Measurements from ENCODE around the gene FGF18.
"Not testable (repeated sequence)": the region's sequence is repeated elsewhere in the genome, so short reads cannot be mapped to it uniquely, and the experiment has no call there.

The FGF18 gene, protein sequence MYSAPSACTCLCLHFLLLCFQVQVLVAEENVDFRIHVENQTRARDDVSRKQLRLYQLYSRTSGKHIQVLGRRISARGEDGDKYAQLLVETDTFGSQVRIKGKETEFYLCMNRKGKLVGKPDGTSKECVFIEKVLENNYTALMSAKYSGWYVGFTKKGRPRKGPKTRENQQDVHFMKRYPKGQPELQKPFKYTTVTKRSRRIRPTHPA

DNA sequence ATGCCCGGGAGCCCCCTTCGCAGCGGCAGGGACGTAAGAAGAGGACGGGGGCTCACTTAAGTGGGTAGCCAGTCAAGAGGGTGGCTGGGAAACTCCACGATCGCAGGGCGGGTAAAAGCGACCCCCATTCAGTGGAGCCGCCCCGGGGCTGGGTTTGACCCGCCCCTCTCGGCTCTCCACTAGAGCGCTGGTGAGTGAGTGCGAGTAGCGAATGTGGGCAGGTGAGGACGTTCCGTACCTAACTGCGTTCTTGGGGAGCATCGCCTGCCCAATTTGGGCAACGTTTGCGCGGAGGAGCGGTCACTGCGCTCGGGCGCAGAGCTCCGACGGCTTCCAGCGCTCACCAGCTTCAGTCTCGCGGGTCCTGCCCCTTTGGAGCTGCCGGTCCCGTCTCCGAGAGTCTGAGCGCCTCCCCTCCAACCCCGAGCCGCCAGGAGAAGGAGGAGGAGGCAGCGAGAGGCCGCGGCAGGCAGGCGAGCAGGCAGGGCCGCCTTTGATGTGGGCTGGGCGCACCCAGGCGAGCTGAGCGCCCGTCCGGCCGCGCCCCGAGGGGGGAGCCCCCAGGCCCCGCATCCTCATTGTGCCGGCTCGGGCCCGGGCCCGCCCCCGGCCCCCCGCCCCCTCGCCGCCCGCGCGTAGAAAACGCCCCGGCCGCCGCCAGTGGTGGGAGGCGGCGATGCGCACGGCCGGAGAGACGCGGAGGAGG, at the start of gene FGF18:
FGF18 (plus strand) TSS at position 666 of the 706 bp plus-strand sequence. CDS start 553 bp downstream, outside the sequence.
- DNase-seq: peak; percentile 32

DNA sequence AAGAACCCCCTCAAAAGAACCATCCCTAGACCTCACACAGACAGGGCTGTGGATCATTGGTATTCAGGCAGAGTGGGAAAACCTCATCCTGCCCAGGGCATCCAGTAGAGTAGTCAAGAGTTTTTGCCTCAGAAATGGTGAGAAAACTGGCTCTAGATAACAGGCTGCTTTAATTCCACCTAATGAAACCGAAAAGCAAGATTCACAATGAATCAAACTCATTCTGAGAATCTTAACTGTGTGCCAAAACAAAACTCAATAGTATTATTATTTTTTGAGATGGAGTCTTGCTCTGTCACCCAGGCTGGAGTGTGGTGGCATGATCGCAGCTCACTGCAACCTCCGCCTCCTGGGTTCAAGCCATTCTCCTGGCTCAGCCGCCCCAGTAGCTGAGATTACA, 49.5 kb upstream of the FGF18 start:
- DNase-seq: no peak

DNA sequence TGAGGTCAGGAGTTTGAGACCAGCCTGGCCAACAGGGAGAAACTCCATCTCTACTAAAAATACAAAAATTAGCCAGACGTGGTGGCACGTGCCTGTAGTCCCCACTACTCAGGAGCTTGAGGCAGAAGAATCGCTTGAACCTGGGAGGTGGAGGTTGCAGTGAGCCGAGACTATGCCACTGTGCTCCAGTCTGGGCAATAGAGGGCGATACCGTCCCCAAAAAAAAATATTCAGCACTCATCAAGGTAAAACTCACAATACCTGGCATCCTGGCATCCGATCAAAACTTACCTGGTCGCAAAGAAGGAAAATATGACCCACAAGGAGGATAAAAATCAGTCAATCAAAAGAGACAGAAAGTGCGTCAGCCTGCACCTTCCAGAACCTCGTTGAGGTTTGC, 48.6 kb upstream of the FGF18 start:
- not testable (repeated sequence) for DNase-seq

DNA sequence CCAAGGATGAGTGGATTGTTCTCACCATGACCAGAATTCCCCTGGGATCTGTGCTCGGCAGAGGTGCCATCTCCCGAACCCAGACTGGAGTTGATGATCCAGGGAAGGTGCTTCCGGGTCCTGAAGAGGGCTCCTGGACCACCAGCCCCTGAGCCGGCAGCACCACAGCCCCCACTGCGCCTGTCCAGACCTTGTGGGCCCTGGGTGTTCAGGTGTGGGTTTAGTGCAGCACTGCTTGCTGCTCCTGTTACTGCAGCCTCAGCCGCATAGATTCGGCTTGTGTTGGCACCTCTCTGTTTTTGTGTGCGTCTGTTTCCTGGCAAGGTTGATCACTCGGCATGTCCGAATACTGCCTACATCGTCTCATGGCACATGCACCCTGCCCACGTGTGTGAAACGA, 48.1 kb upstream of the FGF18 start:
- no peak for DNase-seq

DNA sequence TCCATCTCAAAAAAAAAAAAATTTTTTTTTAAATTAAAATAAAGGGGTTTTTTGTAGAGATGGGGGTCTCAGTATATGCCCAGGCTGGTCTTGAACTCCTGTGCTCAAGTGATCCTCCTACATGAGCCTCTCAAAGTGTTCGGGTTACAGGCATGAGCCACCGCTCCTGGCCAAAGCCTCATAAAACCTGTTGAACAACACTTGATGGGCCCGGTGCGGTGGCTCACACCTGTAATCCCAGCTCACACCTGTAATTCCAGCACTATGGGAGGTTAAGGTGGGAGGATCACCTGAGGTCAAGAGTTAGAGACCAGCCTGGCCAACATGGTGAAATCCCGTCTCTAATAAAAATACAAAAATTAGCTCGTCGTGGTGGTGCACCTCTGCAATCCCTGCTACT, 39.5 kb upstream of the FGF18 start:
- no peak for DNase-seq

DNA sequence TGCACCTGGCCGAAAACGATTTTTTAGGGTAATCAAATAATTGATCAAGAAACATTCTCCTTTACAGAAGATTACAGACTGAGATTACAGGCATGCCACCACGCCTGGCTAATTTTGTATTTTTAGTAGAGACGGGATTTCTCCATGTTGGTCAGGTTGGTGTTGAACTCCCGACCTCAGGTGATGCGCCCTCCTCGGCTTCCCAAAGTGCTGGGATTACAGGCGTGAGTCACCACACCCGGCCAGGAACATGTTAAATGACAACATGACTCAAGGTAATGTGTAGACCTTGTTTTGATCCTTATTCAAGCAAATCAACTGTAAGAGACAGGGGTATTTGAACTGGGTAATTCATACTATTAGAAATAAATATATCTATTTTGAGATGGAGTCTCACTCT, 35.0 kb upstream of the FGF18 start:
- DNase-seq: not testable (repeated sequence)

DNA sequence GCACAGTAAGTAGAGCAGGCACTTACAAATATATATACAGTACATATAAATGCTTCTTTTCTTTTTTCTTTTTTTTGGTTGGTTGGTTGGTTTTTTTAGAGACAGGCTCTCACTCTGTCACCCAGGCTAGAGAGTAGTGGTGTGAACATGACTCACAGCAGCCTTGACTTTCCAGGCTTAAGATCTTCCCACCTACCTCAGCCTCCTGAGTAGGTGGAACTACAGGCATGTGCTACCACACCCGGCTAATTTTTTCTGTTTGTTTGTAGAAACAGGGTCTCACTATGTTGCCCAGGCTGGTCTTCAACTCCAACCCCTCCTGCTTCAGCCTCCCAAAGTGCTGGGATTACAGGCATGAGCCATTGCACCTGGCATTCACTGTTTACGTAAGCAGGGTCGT, 34.4 kb upstream of the FGF18 start:
- DNase-seq: not testable (repeated sequence)

DNA sequence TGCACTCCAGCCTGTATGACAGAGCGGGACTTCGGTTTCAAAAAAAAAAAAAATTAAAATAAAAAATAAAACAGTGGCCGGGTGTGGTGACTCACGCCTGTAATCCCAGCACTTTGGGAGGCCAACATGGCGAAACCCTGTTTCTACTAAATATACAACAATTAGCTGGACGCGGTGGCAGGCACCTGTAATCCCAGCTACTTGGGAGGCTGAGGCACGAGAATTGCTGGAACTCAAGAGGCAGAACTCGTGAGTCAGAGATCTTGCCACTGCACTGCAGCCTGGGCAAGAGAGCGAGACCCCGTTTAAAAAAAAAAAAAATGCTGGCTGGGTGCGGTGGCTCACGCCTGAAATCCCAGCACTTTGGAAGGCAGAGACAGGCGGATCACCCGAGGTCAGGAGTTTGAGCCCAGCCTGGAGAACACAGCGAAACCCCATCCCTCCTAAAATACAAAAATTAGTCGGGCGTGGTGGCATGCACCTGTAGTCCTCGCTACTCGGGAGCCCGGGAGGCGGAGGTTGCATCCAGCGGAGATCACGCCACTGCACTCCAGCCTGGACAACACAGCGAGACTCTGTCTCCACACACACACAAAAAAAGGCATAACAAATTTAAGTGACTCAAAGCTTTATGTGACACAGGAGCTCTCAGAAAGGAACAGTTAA, 33.3 kb upstream of the FGF18 start:
- DNase-seq: no peak

DNA sequence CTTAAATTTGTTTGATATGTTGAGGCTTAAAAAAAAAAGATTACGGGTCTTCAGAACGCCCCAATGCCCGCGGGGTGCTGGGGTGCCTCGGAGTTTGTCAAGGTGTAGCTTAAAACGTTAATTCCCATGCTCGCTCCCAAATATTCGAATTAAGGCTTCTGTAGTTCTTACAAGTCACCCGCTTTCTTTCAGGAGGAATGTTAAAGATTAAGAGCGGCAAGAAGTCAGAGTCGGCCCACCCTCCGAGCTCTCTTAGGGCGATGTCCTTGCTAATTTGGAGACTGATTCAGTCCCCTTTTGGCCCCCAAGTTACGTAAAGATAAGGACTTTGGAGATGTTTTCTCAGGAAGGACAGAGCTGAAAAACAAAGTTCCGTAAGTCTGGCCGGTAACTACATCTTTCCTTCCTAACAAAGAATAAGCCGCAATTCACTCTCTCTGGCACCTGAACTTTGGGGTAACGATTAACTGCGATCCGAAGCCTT, 32.5 kb upstream of the FGF18 start:
- no peak for DNase-seq

DNA sequence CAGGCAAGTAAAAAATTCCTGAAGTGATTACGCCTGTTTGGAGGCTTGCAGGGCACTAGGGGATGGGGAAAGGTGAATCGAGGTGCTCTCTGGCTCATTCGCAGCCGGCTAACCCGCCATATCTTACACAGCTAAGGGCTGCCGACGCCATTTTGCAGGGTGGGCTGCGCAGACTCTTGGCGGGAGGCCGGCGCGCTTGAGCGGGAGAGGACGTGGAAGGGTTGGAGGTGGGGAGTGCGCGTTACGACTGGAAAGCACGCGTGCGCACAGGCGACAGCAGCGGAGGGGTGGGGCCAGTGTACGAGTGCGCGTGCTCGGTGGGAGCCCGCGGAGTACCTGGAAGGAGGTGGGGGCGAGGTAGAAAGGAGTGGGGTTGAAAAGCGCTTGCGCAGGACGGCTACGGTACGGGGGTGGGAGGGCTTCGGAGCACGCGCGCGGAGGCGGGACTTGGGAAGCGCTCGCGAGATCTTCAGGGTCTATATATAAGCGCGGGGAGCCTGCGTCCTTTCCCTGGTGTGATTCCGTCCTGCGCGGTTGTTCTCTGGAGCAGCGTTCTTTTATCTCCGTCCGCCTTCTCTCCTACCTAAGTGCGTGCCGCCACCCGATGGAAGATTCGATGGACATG, 32.0 kb upstream of the FGF18 start, which contains the start of gene NPM1:
NPM1 (plus strand) TSS at position 505 of the 625 bp plus-strand sequence; CDS start at position 605, 100 bp downstream.
- DNase-seq: peak; percentile 91

DNA sequence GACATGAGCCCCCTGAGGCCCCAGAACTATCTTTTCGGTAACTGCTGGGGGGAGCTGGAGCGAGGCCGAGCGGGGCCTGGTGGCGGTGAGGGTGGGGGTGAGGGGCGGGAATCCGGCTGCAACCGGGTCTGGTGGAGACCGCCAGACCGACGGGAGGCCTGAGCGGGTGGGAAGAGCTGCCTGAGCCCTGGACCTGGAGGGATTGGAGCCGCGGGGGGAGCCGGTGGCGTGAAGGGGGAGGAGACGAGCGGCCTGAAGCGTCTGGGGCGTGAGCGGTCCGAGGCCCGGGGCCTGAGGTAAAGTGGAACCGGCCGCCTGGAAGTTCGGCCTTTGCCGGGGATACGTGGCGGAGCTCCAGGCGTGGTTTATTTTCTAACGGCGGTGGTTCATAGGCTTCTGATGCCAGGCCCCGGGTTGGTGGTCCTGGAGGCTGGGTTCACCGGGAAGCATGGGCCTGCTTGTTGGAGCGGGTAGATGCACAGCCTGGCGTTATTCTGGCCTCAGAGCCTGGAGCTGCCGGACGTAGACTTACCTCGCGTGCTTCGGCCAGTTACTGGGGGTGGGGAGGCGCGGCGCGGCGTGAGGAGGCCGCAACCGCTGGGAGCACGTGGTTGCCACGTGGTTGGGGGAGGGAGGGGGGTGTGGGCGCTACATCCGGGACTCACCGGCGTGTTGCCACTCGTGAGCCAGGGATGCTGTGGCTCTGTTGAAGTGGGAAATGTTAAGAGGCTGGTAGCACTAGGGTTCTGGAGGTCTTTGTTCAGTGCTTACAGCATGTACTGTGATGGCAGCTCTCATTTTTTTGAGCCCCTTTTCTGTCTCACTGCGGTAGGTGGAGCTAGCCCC, 31.3 kb upstream of the FGF18 start:
- DNase-seq: no peak

DNA sequence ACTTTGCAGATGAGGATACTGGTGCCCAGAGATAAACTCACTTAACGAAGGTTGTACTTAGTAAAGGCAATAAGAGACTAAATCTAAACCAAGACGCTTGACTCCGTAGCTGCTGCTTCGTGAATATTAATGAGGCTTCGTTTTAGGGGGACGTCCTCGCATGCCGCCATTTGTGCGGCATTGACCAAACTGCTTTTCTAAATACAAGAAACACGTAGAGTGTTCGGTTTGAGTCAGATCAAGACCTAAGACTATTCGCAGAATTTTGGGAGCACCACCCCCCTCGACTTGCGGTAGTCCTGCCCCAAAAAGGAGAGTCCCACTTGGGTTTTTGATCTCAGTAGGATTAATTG, 30.7 kb upstream of the FGF18 start:
- DNase-seq: no peak

DNA sequence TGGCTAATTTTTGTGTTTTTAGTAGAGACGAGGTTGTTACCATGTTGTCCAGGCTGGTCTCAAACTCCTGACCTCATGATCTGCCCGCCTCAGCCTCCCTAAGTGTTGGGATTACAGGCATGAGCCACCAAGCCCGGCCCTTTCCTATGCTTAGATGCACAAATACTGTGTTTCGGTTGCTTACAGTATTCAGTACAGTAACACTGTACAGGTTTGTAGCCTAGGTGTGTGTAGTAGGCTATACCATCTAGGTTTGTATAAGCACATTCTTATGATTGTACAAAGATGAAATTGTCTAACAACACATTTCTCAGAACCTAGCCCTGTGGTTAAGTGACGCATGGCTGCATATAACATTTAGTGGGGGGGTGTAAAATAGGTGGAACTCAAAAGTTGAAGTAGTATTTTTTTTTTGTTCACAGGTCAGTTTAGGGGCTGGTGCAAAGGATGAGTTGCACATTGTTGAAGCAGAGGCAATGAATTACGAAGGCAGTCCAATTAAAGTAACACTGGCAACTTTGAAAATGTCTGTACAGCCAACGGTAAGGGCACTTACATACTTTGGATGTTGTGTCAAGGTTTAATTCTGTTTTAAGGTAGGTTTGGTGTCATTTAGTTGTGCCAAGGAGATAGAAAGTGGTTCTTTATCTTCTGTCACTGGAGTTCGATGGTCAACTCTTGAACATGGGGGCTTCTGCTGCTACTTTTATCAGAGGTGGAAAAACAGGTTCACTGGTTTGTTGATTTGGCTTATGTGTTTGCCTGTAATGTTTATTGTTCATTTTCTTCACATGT, 28.4 kb upstream of the FGF18 start:
- DNase-seq: no peak

DNA sequence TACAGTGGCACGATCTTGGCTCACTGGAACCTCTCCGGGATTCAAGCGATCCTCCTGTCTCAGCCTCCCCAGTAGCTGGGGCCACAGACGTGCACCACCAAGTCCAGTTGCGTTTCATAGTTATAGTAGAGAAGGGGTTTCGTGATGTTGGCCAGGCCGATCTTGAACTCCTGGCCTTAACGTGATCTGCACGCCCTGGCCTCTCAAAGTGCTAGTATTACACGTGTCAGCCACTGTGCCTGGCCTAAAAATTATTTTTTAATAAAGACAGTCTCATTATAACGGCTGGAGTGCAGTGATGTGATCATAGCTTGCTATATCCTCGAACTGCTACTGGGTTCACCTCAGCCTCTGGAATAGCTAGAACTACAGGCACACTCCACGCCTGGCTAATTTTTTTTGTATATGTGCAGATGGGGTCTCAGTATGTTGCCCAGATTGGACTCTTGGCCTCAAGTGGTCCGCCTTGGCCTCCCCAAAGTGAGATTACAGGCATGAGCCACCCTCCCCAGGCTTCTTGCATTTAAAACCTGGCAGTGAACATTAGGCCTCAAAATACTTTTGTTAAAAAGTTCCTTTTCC, 27.4 kb upstream of the FGF18 start:
- no peak for DNase-seq

DNA sequence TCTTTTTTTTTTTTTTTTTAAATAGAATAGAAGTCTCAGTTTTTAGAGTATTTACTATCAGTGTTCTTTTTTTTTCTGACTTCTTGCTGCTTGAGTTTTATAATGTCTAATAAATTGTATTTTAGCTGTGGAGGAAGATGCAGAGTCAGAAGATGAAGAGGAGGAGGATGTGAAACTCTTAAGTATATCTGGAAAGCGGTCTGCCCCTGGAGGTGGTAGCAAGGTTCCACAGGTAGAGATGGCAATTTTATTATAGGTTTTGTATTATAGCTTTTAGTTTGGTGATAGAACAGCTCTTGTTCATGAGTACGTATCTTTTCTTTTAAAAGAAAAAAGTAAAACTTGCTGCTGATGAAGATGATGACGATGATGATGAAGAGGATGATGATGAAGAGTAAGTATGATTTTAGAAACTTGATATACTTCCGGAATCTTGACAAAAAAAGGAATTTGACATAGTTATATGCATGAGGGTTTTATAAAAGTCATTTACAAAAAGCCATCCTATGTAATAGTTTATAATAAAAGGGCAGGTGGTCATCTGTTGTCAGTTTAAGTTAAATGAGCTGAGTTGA, 26.8 kb upstream of the FGF18 start:
- no peak for DNase-seq

DNA sequence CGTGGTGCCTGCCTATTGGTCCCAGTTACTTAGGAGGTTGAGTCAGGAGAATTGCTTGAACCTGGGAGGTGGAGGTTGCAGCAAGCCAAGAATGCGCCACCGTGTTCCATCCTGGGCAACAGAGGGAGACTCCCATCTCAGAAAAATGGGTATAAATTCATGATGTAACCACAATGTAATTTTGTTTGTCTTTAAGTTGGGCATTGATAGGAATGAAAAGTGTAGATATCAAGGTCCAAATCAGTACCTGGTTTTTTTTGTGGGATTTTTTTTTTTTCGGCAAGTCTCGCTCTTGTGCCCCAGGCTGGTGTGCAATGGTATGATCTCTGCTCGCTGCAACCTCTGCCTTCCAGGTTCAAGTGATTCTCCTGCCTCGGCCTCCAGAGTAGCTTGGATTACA, 24.4 kb upstream of the FGF18 start:
- DNase-seq: no peak

DNA sequence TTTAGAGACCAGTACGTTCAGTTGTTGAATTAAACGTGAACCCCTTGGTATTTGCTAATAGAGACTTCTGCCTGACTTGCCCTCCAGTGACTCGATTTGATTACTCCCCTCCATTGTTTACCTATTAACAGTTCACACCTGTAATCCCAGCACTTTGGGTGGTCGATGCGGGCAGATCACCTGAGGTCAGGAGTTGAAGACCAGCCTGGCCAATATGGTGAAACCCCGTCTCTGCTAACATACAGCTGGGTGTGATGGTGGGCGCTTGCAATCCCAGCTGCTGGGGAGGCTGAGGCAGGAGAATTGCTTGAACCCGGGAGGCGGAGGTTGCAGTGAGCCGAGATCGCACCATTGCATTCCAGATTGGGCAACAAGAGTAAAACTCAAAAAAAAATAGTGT, 22.9 kb upstream of the FGF18 start:
- DNase-seq: not testable (repeated sequence)

DNA sequence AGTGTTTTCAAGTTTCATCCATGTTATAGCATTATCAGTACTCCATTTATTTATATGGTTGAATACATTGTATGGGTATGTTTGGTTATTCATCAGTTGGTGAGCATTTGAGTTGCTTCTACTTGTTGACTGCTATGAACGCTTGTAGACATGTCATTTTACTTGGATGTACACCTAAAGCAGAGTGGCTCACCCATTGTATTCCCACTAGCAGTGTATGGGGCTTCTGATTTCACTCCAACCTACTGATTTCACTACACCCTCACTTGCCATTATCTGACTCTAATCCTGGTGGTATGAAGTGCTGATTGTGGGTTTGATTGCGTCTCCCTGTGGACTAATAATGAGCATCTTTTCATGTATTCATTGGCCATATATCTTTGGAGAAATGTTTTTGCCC, 22.3 kb upstream of the FGF18 start:
- DNase-seq: no peak

DNA sequence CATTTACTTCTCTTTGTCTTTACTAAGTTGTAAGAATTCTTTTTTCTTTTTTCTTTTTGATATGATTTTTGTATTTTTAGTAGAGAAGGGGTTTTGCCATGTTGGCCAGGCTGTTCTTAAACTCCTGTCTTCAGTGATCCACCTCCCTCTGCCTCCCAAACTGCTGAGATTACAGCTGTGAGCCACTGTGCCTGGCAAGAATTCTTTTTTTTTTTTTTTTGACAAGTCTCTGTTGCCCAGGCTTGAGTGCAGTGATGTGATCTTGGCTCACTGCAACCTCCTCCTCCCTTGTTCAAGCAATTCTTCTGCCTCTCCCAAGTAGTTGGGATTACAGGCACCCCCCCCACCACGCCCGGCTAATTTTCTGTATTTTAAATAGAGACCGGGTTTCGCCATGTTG, 21.8 kb upstream of the FGF18 start:
- no peak for DNase-seq

DNA sequence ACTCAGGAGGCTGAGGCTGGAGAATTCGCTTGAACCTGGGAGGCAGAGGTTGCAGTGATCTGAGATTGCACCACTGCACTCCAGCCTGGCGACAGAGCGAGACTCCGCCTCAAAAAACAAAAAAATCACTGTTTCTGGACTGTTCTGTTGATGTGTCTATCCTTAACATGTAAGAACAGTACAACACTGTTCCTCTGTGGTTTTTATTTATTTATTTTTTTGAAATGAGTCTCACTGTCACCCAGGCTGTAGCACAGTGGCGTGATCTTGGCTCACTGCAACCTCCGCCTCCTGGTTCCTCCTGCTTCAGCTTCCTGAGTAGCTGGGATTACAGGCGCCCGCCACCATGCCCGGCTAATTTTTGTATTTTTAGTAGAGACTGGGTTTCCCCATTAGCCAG, 20.8 kb upstream of the FGF18 start:
- DNase-seq: not testable (repeated sequence)

DNA sequence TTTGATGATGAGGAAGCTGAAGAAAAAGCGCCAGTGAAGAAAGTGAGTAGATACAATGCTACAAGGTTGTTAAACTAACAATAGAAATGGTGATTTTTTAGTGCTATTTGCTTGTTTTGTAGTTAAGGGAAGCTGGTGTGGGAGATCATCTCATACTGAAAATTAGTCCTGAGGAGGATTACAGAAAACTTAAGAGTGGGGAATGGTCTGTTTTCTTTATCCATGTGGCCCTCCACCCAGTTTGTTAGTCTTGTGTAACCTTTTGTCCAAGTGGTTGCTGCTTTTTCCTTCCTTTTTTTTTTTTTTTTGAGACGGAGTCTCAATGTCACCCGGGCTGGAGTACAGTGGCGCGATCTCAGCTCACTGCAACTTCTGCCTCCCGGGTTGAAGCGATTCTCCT, 19.3 kb upstream of the FGF18 start:
- no peak for DNase-seq

Measured in NCI-H526 treated with DMSO at 0.1 percent for 48 hours (cell line).